SK-N-SH (cell line): Measurements from ENCODE around the gene RAC3.

Source experiments
- CHD2 ChIP-seq: fragments of 150-350 bp; IDR thresholded peaks from 2 replicates; pipeline ENCODE4 v1.6.1; 2018; ENCODE audit warnings: low read length; ENCODE audit not compliant: partially characterized antibody
- CTCF ChIP-seq: fragments of 200-600 bp; sonication (generic); IDR thresholded peaks from 2 replicates; pipeline ENCODE4 v1.6.1; 2017; ENCODE audit warnings: antibody characterized with exemption, mild to moderate bottlenecking, moderate library complexity
- EZH2phosphoT487 ChIP-seq: fragments of 200-600 bp; sonication (generic); IDR thresholded peaks from 2 replicates; pipeline ENCODE4 v1.6.1; 2017; ENCODE audit warnings: low read depth, mixed run types, mild to moderate bottlenecking, antibody characterized with exemption, moderate library complexity, borderline replicate concordance
- JUND ChIP-seq: IDR thresholded peaks from 2 replicates; pipeline ENCODE4 v1.4.0; 2012
- NFIC ChIP-seq: IDR thresholded peaks from 2 replicates; pipeline ENCODE4 v1.4.0; 2012; ENCODE audit warnings: borderline replicate concordance
- RCOR1 ChIP-seq: fragments of 150-350 bp; IDR thresholded peaks from 2 replicates; pipeline ENCODE4 v1.6.1; 2017; ENCODE audit warnings: antibody characterized with exemption, low read length
- TAF1 ChIP-seq: IDR thresholded peaks from 2 replicates; pipeline ENCODE4 v1.6.1; 2012; ENCODE audit warnings: low read depth, mild to moderate bottlenecking, low read length, moderate library complexity, borderline replicate concordance
- TEAD4 ChIP-seq: IDR thresholded peaks from 2 replicates; pipeline ENCODE4 v1.4.0; 2012; ENCODE audit warnings: mild to moderate bottlenecking, borderline replicate concordance; ENCODE audit not compliant: insufficient read depth
- USF2 ChIP-seq: fragments of 150-350 bp; IDR thresholded peaks from 2 replicates; pipeline ENCODE4 v1.6.1; 2017; ENCODE audit warnings: antibody characterized with exemption, low read length, low read depth, borderline replicate concordance
- ZBTB33 ChIP-seq: IDR thresholded peaks from 2 replicates; pipeline ENCODE4 v1.4.0; 2012; ENCODE audit warnings: low read depth, borderline replicate concordance

GRCh38 chr17:82007228-82007494, 24.3 kb upstream of the RAC3 start:
- TF ChIP-seq JUND (no peak), CTCF (no peak), RCOR1 (no peak), EZH2phosphoT487 (no peak), USF2 (no peak), TEAD4 (no peak), ZBTB33 (no peak), CHD2 (no peak), TAF1 (no peak), NFIC (no peak)
